Ovary (tissue), 3 donors: ENCODE measurements around the gene APBB2.
"Not testable (repeated sequence)": the region's sequence is repeated elsewhere in the genome, so short reads cannot be mapped to it uniquely, and the experiment has no call there.

Source experiments
- CTCF ChIP-seq, 3 donors: fragments of 450-650 bp in 2 of 3; fragments of 200-600 bp in 1 of 3; IDR thresholded peaks; one replicate each; pipeline versions ENCODE4 v1.5.1 to v1.8.0; 2016 to 2022; ENCODE audit warnings: antibody characterized with exemption in 3 of 3, mild to moderate bottlenecking in 1 of 3
- POLR2A ChIP-seq: fragments of 450-650 bp; IDR thresholded peaks from one replicate; pipeline ENCODE4 v1.6.1; 2017; ENCODE audit warnings: antibody characterized with exemption, mild to moderate bottlenecking, moderate library complexity
- donor health status: DM: no; HTN: no; CAD: no.

- TF ChIP-seq CTCF (IDR thresholded peaks at IDR 0.05); POLR2A: not testable (repeated sequence)
Measured at GRCh38 chr4:40919976-40920375, 294.4 kb downstream of the APBB2 start.
